ENCODE measurements around the gene ADAMTSL4.

ADAMTSL4 gene

GRCh38 chr1:150554086-150554452, 4.9 kb downstream of the ADAMTSL4 start:
- Histone ChIP-seq H3K4me3 (replicated peaks; ENCODE audit: low read depth, low read length) (no peak overlapping the region), H3K36me3 (ENCODE audit: control insufficient read depth, insufficient read depth, low read length) (no peaks in the 10 kb centered on the region), H3K27me3 (replicated peaks; ENCODE audit: control insufficient read depth, insufficient read depth, low read length) (no peaks in the 10 kb centered on the region; the same call in 1 of the 2 replicates)
- DNase-seq (ENCODE audit: extremely low read depth, insufficient read length) = no peak
- no peak for TF ChIP-seq CTCF (IDR thresholded peaks at IDR 0.05; ENCODE audit: insufficient read depth, low read length, poor library complexity, severe bottlenecking)

- Histone ChIP-seq H3K36me3 (ENCODE audit: control insufficient read depth, insufficient read depth, low read length) (no peaks in the 10 kb centered on the region), H3K27me3 (replicated peaks; ENCODE audit: control insufficient read depth, insufficient read depth, low read length) (no peaks in the 10 kb centered on the region; the same call in 1 of the 2 replicates), H3K4me3 (replicated peaks; ENCODE audit: low read depth, low read length) (no peak overlapping the region)
- TF ChIP-seq CTCF (IDR thresholded peaks at IDR 0.05; ENCODE audit: insufficient read depth, low read length, poor library complexity, severe bottlenecking) = no peak
- DNase-seq (ENCODE audit: extremely low read depth, insufficient read length) = no peak
These were observed 6.2 kb downstream of the ADAMTSL4 start for GRCh38 chr1:150555198-150555970.

- no peaks in the 10 kb centered on the region; the same call in 1 of the 2 replicates for H3K27me3 ChIP-seq (replicated peaks; ENCODE audit: control insufficient read depth, insufficient read depth, low read length)
- no peaks in the 10 kb centered on the region for H3K36me3 ChIP-seq (ENCODE audit: control insufficient read depth, insufficient read depth, low read length)
- TF ChIP-seq CTCF (IDR thresholded peaks at IDR 0.05; ENCODE audit: insufficient read depth, low read length, poor library complexity, severe bottlenecking) = no peak
- DNase-seq (ENCODE audit: extremely low read depth, insufficient read length) = no peak
- no peak overlapping the region for H3K4me3 ChIP-seq (replicated peaks; ENCODE audit: low read depth, low read length)
These were observed 7.0 kb downstream of the ADAMTSL4 start for GRCh38 chr1:150555971-150556865.

GRCh38 chr1:150557065-150557600, 7.9 kb downstream of the ADAMTSL4 start:
- no peak for TF ChIP-seq CTCF (IDR thresholded peaks at IDR 0.05; ENCODE audit: insufficient read depth, low read length, poor library complexity, severe bottlenecking)
- Histone ChIP-seq H3K36me3 (ENCODE audit: control insufficient read depth, insufficient read depth, low read length) (no peaks in the 10 kb centered on the region), H3K27me3 (replicated peaks; ENCODE audit: control insufficient read depth, insufficient read depth, low read length) (no peaks in the 10 kb centered on the region; the same call in 1 of the 2 replicates), H3K4me3 (replicated peaks; ENCODE audit: low read depth, low read length) (no peak overlapping the region)
- DNase-seq (ENCODE audit: extremely low read depth, insufficient read length) = no peak

- TF ChIP-seq CTCF (IDR thresholded peaks at IDR 0.05; ENCODE audit: insufficient read depth, low read length, poor library complexity, severe bottlenecking) = no peak
- no peak for DNase-seq (ENCODE audit: extremely low read depth, insufficient read length)
- Histone ChIP-seq H3K27me3 (replicated peaks; ENCODE audit: control insufficient read depth, insufficient read depth, low read length) (no peaks in the 10 kb centered on the region), H3K36me3 (ENCODE audit: control insufficient read depth, insufficient read depth, low read length) (no peaks in the 10 kb centered on the region), H3K4me3 (replicated peaks; ENCODE audit: low read depth, low read length) (no peak overlapping the region)
These were observed 8.6 kb downstream of the ADAMTSL4 start for GRCh38 chr1:150557813-150558212.

All from GM06990 (cell line).